Endothelial cell of umbilical vein (primary cell): Measurements from ENCODE around the gene CD164L2.

Experiments used
- CTCF ChIP-seq, 2 donors: IDR thresholded peaks; 1 replicate in 1 of 2; 2 replicates in 1 of 2; pipeline ENCODE4 v1.5.1; 2011; ENCODE audit warnings: low read length in 2 of 2, mild to moderate bottlenecking in 2 of 2, moderate library complexity in 2 of 2, control low read depth in 1 of 2, inconsistent platforms in 1 of 2, low read depth in 1 of 2; ENCODE audit not compliant: insufficient read depth in 1 of 2; ENCODE audit errors: extremely low read depth in 1 of 2
- EZH2 ChIP-seq: IDR thresholded peaks from 2 replicates; pipeline ENCODE4 v1.6.1; 2012; ENCODE audit warnings: borderline replicate concordance, low read depth, mild to moderate bottlenecking, moderate library complexity, low read length, inconsistent platforms; ENCODE audit not compliant: severe bottlenecking

GRCh38 chr1:27379564-27380122 lies 3.5 kb downstream of the CD164L2 start:
- TF ChIP-seq CTCF (IDR thresholded peaks at IDR 0.05; ENCODE audit: extremely low read depth in 1 of 2, insufficient read depth in 1 of 2, low read depth in 1 of 2, low read length in 2 of 2) = no peak
- TF ChIP-seq EZH2 = no peak
